ENCODE measurements around the gene STX8. TPM values are rescaled to one million over a fixed set of nuclear protein-coding genes. Genes with fewer than 3 reads are reported as not detected.
"Not testable (repeated sequence)": the region's sequence is repeated elsewhere in the genome, so short reads cannot be mapped to it uniquely, and the experiment has no call there.

STX8 gene
- total RNA-seq, 1 donor from 2014 or later = 75.9 TPM

- no peak for DNase-seq (ENCODE audit: low spot score)
These were observed 66.3 kb downstream of the STX8 start for GRCh38 chr17:9509236-9509816.

- no peak for DNase-seq (ENCODE audit: low spot score)
These were observed 76.6 kb downstream of the STX8 start for GRCh38 chr17:9499041-9499440.

- no peak for DNase-seq (ENCODE audit: low spot score)
These were observed 77.1 kb downstream of the STX8 start for GRCh38 chr17:9498490-9498889.

DNA sequence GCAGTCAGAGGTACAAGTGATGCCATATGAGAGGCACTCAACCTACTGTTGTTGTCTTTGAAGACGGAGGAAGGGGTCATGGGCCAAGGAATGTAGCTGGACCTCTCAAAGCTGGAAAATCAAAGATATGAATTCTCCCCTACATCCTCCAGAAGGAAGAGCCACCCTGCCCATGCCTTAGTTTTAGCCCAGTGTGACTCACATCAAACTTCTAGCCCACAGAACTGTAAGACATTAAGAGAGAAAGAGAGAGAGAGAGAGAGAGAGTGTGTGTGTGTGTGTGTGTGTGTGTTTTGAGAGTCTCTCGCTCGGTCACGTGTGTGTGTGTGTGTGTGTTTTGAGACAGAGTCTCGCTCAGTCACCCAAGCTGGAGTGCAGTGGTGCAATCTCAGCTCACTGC is 87.1 kb downstream of the STX8 start:
- no peak for DNase-seq (ENCODE audit: low spot score)

- DNase-seq (ENCODE audit: low spot score) = no peak
These were observed 88.2 kb downstream of the STX8 start for GRCh38 chr17:9487406-9487805.

GRCh38 chr17:9484789-9485188 is 90.8 kb downstream of the STX8 start:
- DNase-seq (ENCODE audit: low spot score) = no peak

- no peak for DNase-seq (ENCODE audit: low spot score)
These were observed 95.7 kb downstream of the STX8 start for GRCh38 chr17:9479964-9480363.

DNA sequence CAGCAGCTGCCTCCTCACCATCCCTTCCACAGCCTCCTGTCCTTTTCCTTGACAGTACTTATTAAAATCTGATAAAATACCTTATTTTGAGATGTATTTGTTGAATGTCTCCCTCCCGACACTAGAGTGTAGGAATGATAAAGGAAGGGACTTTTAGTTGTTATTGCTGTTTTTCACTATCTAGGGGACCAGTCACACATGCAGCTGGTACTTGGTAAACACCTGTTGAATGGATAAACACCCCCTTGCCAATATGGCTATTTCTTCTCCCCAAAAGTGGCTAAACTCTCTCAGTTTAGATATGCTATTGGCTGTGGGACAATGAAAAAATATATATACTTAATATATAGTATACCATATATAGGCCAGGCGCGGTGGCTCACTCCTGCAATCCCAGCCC is 96.7 kb downstream of the STX8 start:
- no peak for DNase-seq (ENCODE audit: low spot score)

GRCh38 chr17:9475101-9475658 is 100.4 kb downstream of the STX8 start:
- no peak for DNase-seq (ENCODE audit: low spot score)

GRCh38 chr17:9473711-9474110 is 101.9 kb downstream of the STX8 start:
- DNase-seq (ENCODE audit: low spot score) = no peak

DNA sequence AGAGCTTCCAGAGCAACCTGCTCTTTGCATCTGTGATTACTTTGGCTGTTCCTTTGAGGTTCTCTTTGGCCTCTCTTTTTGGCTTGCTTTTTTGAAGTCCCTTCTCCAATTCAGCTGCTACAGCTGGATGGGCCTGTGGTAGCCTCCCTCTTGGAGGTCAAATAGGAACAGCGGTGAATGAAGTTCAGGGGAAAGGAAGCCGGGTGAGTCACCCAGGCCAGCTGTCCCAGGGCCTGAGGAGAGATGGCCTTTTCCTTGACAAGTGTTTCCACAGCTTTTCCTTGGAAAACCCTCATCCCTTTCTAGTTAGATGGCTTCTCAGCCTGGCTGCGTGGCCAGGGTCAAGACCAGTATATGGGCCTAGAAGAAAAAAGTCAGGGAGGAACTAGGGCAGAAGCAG is 103.1 kb downstream of the STX8 start:
- DNase-seq (ENCODE audit: low spot score) = no peak

- DNase-seq (ENCODE audit: low spot score) = no peak
These were observed 103.5 kb downstream of the STX8 start for GRCh38 chr17:9472094-9472493.

DNA sequence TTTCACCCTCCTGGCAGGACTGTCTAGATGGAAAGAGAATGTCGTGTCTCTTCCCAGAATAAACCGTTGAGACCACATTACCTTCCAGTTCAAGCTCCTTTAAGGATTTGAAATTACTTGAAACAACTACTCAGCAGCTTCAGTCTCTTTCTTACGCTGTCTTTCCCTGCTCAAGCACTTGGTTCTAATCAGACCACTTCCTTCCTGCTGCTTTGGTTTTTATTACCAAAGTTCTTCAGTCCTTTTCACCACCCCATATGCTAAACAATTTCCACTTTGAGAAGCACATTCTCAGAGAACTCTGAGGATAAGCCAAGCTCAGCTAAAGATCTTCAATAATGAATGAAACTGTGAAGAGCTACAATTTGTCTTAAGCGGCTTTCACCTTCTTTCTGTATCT is 105.4 kb downstream of the STX8 start:
- DNase-seq (ENCODE audit: low spot score) = no peak

GRCh38 chr17:9468937-9469336 is 106.7 kb downstream of the STX8 start:
- no peak for DNase-seq (ENCODE audit: low spot score)

- no peak for DNase-seq (ENCODE audit: low spot score)
These were observed 107.1 kb downstream of the STX8 start for GRCh38 chr17:9468532-9468931.

- DNase-seq (ENCODE audit: low spot score) = no peak
These were observed 108.1 kb downstream of the STX8 start for GRCh38 chr17:9467518-9467917.

DNA sequence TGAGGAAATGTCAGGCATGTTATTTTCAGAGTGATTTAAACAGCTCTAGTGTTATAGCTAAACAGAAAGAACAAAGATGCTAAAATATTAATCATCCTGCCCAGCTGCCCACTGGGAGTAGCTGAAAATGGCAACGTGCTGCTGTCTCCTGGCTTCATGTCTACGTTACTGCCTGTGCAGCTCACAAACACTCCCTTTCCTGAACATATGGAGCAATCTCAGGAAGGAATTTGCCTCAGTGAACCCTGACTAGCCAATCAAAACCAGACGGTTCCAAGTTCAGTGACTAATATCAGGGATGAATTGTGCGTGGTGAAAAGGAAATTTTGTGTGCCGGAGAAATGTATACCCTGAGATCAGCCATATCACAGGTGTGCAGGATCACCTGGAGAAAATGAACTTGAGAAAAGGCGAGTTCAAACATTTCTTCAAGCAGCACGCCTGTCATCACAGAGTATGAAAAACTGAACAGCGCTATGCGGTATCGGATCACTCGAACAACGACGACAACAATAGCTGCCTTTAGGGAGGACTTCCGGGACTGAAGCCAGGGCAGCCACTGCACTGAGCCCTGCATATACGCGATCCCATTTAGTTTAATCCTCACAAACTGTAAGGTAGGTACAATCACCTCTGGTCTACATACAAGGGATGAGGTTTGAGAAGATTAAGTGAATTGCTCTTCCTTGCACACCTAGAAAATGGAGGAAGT is 110.3 kb downstream of the STX8 start:
- no peak for DNase-seq (ENCODE audit: low spot score)

GRCh38 chr17:9457005-9457404 is 118.6 kb downstream of the STX8 start:
- DNase-seq (ENCODE audit: low spot score) = no peak

DNA sequence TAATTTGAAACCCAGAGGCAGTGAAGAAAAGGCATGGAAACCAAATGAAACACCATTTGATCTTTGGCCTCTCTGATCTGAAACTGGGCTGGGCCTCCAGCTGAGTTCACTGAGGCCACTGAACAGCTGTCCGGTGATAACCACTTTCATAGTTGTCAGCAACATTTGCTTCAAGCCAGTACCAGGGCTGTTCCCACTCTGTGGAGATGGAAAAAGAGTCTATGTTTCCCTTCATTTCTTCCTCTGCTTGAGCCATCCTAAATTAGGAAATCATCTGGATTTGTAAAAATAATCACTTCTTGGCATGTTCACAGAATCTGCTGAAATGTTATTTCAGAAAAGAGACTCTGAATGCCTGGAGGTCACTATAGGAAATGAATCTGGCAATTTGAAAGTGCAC is 119.3 kb downstream of the STX8 start:
- DNase-seq (ENCODE audit: low spot score) = no peak

DNA sequence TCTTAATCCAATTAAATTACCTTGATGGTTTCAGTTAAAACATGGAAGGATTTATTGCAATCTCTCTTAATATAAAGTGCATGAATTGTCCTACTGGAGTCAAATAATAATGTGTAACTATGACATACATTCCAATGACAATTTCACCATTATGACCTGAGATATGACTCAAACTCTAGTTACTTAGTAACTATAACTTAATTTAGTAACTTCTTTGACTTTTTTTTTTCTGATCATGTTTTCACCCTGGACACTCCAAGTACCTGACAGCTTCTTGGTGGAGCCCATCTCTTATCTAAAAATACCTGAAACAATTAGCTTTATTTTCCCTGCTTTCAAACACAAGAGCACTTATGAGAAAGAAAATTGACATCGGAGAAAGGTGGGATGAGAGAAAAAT is 123.7 kb downstream of the STX8 start:
- no peak for DNase-seq (ENCODE audit: low spot score)

DNA sequence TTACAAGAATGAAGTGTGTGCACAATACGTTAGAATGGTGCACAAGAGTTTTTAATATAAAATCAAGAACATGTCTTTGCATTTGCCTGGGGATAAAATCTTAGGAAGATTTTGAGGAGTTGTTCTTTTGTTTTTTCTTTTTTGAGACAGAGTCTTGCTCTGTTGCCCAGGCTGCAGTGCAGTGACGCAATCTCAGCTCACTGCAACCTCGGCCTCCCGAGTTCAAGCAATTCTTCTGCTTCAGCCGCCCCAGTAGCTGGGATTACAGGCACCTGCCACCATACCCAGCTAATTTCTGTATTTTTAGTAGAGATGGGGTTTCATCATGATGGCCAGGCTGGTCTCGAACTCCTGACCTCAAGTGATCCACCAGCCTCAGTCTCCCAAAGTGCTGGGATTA is 128.3 kb downstream of the STX8 start:
- DNase-seq (ENCODE audit: low spot score) = not testable (repeated sequence)

- DNase-seq (ENCODE audit: low spot score) = no peak
These were observed 129.1 kb downstream of the STX8 start for GRCh38 chr17:9446528-9446927.

- no peak for DNase-seq (ENCODE audit: low spot score)
These were observed 130.2 kb downstream of the STX8 start for GRCh38 chr17:9445424-9445823.

DNA sequence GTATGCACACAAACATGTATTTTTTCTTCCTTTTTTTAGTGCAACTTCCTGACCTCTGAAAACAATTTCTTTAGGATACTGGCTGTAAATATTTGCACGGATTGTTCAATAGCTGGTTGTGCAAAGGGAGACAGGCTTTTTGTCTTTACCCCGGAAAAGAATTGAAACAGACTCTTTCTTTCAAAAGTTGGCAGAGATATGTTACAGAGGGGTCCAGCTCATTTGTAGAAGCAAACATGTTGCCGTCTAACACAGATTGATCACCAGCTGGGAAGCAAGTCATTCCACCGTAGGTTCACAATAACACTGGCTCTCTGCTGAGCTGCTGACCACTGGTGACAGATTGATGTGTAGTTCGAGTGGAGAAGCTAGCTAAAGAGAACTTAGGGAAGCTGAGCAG is 130.9 kb downstream of the STX8 start:
- DNase-seq (ENCODE audit: low spot score) = no peak
